Activated CD4-positive, alpha-beta T cell treated with anti-CD3 and anti-CD28 coated beads for 4 hours (primary cell): ENCODE results near the gene RRP1.
A peak's percentile ranks its signal among the peaks of the same experiment; 100 is the strongest.

Experiments
- DNase-seq, 2 donors: peaks; one replicate each; pipeline ENCODE4 v3.0.0-alpha.2; 2020

RRP1 gene

DNA sequence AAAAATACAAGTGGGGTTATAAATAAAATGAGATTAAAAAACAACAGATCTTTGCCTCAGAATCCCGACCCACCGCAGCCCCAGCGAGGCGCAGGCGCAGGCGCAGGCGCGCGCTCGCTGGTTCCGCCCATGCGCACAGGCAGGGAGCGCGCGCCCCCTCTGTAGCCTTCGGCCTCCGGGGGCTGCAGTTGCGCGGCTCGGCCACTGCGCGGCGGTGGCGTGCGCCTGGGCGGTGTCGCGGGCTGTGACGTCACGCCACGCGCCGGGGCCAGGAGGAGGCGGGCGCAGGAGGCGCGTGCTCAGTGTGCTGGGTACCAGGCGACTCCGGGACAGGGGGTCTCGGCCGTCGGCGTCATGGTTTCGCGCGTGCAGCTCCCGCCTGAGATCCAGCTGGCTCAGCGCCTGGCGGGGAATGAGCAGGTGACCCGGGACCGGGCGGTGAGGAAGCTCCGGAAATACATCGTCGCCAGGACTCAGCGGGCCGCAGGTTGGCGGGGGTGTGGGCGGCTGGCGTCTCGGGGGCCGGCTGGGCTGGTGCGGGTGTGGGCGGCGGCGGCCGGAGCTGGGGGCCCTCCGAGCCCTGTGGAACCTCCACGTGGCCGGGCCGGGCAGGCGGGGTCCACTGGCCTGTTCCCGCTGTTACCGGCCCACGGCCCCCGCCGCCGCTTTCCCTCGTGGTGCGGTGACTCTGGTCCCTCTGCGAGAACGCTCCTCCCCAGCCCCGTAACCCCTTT, at the start of gene RRP1:
TSS of gene RRP1 (plus strand) at position 302 of the 734 bp plus-strand sequence. CDS start at position 355, 53 bp downstream.
- peak; percentile 91 to 93 for DNase-seq

- DNase-seq: no peak
Measured at GRCh38 chr21:43739621-43740435, 49.5 kb upstream of the RRP1 start.

DNA sequence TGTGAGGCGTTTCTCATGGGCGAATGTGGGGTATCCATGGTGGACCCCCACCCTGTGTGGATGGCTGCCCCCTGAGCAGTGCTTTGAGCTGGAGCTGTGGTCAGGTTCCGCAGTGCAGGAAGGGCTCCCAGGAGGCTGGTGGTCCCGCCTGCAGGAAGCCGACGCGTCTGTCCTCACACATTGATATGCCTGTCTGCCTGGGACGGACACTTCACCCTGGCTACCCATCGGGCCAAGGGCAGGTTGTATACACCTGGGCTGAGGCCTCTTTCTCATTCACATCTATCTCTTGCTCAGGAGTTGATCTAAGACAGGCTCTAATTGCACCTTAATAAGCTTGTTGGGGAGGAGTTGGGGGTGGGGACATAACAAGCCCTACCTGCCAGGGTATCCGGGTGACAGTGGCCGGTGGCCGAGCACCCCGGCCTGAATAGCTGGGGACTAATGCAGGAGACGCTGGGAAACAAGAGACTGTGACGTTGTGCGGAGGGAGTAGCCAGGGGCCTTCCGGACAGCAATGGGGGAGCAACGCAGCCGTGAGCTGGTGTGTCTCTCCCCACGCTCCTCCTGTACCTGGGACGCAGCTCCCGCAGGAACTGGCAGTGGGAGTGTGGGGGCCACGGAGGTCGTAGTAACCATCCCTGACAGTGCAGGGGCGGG, 48.8 kb upstream of the RRP1 start:
- no peak for DNase-seq

DNA sequence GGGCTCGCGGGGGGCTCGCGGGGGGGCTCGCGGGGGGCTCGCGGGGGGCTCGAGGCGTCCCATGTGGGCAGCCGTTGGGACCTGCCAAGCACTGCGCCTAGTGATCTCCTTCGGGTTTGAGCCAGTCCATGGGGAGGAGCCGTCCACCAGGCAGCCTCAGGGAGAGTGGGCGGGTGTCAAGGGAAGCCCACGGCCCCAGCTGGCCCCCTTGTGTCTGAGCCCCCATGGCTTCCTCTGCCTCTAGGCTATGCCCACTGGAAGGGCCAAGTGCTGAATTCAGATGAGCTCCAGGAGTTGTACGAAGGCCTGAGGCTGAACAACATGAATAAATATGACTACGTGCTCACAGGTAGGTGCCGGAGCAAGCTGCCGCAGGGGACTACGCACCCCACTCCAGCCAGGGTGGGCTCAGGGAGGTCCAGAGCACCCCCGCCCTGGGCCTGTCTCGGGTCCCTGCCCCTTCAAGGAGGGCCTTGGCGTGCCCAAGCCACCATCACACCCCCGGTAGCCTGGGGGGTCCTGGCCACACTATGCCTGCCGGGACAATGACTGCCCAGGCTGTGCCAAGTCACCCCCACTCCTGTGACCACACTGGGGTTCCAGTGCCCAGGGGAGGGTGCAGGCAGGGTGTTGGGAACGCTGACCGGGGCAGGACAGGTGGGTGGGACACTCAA, 47.8 kb upstream of the RRP1 start:
- no peak for DNase-seq

DNA sequence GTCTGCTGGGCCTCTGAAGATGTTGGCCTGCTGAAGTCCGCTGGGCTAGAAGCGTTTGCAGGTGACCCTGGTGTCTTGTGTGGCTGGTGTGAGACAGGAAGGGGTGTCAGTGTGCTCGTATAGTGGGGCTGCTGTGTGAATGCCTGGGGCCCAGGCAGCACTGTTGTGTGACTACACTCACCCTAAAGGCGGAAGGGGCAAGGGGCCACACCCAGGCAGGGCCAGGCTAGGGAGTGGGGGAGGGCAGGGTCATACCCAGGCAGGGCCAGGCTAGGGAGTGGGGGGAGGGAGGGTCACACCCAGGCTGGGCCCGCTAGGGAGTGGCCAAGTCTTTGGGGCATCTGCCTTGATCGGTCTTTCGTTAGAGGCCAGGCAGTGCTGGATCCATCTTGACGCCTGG, 45.4 kb upstream of the RRP1 start:
- DNase-seq: no peak

DNA sequence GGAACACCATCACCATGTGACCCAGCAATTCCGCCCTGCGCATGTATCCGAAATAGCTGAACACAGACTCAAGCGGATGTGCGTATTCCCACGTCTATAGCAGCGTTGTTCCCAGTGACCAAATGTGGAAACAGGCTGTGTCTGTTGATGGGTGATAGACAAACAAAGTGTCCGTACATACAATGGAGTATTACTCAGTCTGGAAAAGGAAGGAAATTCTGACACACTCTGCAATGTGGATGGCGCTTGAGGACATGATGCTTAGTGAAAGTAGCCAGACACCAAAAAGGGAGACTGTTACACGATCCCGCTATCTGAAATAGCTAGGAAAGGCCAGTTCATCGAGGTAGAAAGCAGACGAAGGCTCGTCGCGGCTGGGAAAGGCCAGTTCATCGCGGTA, 44.7 kb upstream of the RRP1 start:
- DNase-seq: no peak

DNA sequence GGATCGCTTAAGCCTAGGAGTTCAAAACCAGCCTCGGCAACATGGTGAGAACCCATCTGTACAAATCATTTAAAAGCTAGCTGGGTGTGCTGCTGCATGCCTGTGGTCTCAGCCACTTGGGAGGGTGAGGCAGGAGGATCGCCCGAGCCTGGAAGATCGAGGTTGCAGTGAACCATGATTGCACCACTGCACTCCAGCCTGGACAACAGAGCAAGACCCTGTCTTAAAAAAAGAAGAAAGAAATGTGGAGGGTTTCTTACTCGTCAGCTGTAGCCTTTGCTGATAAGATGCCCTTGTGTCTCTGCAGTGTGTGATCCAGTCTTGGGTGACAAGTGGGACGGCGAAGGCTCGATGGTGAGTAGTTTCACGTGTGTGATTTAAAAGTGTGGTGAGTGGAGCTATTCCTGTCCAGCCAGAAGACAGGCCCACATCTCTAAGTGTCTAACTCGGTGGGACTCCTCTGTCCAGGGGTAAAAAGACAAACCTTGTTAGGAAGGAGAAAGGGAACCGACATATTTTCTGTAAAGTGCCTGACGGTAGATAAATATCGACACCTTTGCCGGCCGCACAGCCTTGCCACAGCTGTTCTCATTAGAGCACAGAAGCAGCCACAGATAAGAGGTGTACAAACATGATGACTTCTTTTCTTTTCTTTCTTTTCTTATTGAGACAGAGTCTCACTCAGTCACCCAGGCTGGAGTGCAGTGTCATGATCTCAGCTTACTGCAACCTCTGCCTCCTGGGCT, 43.4 kb upstream of the RRP1 start:
- no peak for DNase-seq

DNA sequence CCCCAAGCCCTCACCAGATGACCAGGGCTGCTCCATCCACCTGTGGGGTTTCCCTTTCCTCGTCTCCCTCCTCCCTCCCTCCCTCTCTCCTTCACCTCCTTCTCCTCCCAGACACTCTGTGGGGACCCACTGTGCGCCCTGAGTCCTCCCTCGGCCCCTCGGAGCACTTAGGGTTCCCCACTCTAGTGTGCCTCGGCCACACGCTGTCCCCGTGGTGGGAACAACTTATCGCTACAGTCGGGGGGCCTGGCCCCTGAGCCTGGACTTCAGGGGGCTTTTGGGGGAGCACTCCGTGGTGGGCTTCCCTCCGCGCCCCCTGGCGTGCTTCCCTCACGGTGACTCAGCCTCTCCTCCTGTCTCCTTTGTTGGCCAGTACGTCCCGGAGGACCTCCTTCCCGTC, 40.8 kb upstream of the RRP1 start:
- DNase-seq: no peak

GRCh38 chr21:43749651-43750262, 39.6 kb upstream of the RRP1 start:
- DNase-seq: no peak

- DNase-seq: no peak
Measured at GRCh38 chr21:43750339-43751033, 38.9 kb upstream of the RRP1 start.

DNA sequence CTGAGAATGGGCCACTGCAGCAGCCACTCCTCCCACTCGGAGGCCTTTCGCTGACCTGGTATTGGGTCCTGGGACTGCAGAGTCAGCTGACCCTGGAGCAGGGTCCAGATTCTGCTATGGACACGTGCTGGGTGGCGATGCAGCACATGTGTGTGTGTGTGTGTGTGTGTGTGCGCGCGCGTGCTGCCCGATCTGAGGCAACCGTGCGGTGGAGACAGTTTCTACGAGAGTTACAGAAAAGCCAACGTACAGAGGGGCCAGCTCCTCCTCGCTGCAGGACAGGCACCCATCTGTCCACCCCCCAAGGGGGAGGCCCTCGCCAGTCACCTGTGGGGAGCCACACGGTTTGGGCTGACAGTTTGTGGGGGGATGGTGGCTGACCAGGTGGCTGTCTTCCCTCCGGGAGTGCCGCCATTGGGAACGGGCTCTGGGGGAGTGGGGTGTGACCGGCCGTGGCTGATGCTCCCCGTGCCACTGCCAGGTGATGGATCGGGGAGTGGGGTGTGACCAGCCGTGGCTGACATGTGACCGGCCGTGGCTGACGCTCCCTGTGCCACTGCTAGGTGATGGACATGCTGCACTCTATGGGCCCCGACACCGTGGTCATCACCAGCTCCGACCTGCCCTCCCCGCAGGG, 37.3 kb upstream of the RRP1 start:
- DNase-seq: no peak

GRCh38 chr21:43752758-43753438, 36.5 kb upstream of the RRP1 start:
- DNase-seq: no peak

DNA sequence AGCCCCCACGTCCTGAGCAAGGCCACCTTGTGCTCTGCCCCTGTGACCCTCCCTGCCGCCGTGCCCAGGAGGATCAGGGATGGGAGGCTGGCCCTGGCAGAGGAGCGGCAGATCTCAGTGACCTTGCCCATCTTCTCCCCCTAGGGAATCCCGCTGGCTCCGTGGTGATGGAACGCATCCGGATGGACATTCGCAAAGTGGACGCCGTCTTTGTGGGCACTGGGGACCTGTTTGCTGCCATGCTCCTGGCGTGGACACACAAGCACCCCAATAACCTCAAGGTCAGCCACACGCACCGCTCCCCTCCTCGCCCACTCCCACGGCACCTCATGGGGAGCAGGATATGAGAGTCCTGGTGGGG, 36.0 kb upstream of the RRP1 start:
- DNase-seq: no peak

- no peak for DNase-seq
Measured at GRCh38 chr21:43754948-43755781, 34.2 kb upstream of the RRP1 start.

DNA sequence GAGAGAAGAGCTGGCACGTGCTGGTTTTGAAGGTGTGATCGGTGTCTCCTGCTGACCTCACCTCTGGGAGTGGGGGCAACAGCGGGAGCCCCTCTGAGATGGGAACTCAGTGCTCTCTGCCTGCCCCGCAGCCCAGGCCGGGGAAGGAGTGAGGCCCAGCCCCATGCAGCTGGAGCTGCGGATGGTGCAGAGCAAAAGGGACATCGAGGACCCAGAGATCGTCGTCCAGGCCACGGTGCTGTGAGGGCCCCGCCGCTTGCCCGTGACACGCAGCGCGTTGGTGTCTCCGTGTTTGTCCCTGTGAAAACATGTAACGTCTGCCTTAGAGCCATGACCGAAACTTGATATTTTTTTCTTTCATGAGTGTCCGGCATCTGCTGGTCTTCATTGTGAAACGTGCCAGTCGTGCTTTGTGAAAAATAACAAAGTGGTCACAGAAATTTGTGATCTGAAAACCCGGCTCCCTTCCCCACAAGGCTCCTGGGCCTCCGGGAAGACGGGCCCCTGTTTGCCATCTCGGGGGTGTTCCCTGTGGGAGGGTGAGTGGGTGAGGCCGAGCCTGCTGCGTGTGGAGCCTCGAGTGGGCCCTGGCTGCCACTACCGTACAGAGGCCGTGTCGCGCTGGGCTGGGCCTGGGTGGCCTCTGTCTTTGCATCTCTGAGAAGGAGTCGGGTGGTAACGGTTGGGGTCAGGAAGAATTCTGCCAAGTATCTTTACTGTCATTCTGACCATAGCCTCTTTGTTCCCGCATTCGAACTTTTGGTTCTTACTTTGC, 33.4 kb upstream of the RRP1 start:
- DNase-seq: no peak

GRCh38 chr21:43757601-43758000, 31.8 kb upstream of the RRP1 start:
- no peak for DNase-seq

DNA sequence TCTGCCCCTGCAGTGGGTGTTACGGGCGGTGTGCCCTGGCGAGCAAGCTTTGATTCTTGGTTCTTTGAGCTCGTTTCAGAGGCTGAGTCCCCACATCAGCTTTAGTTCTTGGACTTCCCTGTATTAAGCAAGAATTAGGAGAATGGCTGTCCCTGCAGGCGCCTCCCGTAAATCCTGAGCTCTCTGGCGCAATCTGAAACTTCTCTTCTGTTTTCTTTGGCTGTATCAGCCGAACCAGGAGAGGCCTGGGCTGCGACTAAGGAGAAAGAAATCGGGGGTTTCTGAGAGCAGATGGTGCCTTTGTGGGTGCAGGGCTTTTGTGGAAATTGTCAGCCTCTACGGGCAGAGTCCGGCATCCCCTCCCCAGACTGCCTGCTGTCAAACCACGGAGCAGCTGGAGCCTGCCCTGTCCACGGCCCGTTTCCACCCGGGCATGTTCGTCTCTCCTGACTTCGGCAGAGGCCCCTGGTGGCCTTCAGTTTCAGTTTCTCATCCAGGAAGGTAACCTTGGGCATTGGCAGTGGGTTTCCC, 31.2 kb upstream of the RRP1 start:
- no peak for DNase-seq

DNA sequence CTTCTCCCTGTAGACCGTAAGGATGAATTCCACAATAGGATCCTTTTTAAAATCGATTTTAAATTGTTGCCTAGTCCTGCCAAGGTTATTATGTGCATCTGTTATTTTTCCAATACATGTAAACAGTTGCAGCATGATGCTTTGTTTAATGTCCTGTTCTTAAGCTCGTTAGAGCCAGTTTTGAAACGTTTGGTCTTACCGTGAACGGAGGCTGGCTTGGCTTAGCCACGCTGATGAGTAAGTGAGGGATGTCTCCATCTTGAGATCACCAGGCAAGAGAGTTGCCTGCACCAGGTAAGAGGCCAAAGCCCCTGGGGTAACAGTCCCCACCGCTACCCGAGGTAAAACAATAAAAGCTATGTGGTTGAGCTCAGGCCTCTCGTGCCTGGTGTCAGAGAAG, 30.6 kb upstream of the RRP1 start:
- no peak for DNase-seq
